ENCODE measurements around the gene ECM1.

ECM1 gene

DNA sequence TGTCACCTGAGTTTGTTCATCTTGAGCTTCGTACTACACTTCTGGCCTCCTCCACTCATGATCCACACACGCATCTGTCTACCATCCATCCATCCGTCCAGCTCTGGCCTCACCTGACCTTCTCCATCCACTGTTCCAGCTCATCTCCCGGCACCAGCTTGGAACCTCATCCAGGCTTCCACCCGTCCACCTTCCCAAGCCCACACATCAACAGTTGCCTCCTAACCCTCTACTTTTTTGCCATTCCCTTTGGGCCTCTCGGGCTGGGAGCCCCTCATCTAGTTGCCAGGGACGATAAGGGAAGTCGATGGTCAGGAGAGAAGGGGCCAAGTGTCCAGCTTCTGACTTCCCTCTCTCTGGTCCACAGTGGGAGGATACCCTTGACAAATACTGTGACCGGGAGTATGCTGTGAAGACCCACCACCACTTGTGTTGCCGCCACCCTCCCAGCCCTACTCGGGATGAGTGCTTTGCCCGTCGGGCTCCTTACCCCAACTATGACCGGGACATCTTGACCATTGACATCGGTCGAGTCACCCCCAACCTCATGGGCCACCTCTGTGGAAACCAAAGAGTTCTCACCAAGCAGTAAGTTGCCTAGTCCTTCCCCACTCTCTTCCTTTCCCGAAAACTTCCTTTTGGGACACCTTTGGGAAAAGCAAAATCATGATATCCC, 4.2 kb downstream of the ECM1 start:
- in situ Hi-C loops (cut with HindIII; ENCODE audit: low sequenced_read_pairs) = no loop called here

DNA sequence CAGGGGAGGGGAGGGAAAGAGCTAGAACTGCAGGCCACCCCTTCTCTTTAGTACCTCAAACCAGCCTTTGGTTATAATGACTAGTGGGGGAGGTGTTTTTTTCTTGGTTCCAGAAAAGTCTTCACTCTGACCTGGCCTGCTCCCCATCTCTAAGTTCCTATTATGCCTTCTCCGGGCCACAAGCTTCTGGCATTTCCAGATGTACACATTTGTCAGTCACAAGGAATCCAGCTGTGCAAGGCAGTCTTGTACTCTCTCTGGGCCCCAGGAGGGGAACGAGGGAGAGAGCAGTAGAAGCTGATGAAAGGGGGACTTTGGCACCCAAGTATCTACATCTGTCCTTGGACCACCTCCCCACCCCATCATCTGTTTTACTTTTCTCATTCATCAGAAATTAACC, 4.9 kb downstream of the ECM1 start:
- in situ Hi-C loops (cut with HindIII; ENCODE audit: low sequenced_read_pairs) = no loop called here

DNA sequence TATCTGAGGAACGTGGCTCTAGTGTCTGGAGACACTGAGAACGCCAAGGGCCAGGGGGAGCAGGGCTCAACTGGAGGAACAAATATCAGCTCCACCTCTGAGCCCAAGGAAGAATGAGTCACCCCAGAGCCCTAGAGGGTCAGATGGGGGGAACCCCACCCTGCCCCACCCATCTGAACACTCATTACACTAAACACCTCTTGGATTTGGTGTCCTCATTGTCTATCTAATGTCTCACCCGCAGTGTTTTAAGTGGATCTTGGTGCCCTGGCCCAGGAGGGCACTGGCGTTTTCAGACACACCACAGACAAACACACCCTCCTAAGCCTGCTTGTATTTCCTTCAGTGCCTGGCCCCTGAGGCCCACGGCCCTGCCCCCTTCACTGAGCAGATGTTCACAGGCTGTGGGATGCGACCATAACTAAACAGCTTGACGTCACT, 5.5 kb downstream of the ECM1 start:
- in situ Hi-C loops (cut with HindIII; ENCODE audit: low sequenced_read_pairs) = no loop called here

DNA sequence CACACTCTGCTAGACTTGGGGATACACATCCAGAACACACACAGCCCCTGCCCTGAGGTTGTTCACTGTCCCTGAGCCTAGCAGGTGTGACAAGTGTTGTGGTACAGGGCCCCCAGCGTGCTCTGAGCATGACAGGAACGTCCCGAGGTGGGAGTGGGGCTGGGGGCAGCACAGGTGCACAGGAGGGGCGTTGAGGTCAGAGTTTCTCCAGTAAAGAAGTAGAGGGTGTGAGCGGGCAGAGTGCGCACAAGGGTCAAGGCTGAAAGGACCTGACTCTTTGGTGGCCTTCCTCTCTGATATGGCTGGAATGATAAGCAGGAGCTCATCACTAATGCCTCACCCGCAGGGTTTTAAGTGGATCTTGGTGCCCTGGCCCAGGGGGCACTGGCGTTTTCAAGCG, 6.4 kb downstream of the ECM1 start:
- in situ Hi-C loops (cut with HindIII; ENCODE audit: low sequenced_read_pairs) = no loop called here

DNA sequence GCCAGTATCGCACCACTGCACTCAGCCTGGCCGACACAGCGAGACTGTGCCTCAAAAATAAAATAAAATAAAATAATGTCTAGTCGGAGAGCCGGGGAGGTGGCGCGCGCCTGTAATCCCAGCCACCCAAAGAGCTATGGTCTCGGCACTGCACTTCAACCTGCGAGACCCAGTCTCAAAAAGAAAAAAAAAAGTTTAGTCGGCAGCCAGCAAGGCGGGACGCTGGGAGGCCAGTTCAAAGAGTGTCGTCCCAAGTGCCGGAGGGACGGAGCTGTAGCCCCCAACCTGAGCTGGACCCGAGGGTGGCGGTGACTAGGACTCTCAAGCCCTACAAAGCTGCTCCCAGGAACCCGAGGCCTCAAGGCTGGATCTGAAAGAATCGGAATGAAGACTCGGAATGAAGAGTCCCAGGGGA, 7.0 kb downstream of the ECM1 start:
- in situ Hi-C loops (cut with HindIII; ENCODE audit: low sequenced_read_pairs) = no loop called here

DNA sequence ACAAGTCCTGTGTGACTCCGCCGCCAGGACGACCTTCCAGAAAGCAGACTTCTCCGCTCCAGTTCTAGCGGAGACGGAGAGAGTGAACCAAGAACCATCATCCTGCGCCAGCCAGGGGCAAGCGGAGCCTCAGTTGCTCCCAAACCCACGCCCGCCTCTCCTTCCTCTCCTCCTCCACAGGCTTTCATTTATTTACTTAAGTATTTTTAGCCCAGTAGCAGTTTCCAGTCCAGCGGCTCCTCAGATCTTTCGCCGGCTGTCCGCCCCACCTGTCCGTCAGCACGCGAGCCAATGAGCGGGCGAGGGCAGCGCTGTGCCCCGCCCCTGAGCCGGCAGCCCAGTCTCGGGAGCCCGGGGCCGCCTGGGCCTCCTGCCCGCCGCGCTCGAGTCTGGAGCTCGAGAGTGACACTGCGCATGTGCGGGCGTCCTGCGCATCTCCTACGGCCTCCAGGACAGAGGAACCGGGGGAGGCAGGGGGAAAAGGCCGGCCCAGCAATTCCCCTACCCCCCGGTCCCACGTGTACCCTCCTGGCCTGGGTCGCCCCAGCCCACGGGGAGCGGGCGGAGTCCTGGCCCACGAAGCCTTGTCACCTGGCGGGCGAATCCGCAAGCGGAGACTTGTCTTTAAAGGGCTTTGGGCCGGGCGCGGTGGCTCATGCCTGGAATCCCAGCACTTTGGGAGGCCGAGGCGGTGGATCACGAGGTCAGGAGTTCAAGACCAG, 7.6 kb downstream of the ECM1 start, which contains the start of gene FALEC:
Gene FALEC, plus strand, starts transcription at position 425 of the 722 bp plus-strand sequence.
- in situ Hi-C loops (cut with HindIII; ENCODE audit: low sequenced_read_pairs) = no loop called here

DNA sequence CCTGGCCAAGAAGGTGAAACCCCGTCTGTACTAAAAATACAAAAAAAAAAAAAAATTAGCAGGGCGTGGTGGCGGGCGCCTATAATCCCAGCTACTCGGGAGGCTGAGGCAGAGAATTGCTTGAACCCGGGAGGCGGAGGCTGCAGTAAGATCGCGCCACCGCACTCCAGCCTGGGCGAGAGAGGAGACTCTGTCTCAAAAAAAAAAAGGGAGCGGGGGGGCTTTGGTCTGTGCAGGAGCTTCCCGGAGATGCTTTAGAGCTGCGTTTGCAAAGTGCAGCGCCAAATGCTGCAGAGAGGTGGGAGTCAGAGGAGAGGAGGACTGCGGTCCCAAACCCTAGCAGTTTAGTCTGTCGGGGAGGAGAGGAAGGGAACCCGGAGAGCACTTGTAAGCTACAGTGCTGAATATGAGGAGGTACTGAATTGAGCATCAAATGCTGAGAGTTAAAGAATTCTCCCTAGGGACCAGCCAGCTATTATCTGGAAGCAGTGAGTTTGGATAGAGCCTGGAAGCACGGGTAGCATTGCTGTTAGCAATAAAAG, 8.2 kb downstream of the ECM1 start:
- in situ Hi-C loops (cut with HindIII; ENCODE audit: low sequenced_read_pairs) = no loop called here

DNA sequence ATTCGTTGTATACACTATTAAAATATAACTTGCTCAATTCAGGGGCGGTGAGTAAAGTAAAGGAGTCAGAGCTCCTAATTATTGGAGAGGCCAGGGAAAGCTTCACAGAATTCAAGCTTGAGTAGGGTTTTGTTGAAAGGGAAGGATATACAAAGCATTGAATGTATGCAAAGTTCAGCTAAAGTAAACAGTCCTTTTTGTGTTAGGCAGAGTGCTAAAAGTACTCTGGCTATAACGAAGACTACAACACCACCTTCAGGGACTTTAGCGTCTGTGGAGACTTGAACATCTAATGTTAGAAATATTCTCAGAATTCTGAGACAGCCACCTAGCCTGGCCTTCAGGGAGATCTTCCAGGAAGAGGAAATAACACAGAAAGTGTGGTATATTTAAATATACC, 8.7 kb downstream of the ECM1 start:
- in situ Hi-C loops (cut with HindIII; ENCODE audit: low sequenced_read_pairs) = no loop called here

DNA sequence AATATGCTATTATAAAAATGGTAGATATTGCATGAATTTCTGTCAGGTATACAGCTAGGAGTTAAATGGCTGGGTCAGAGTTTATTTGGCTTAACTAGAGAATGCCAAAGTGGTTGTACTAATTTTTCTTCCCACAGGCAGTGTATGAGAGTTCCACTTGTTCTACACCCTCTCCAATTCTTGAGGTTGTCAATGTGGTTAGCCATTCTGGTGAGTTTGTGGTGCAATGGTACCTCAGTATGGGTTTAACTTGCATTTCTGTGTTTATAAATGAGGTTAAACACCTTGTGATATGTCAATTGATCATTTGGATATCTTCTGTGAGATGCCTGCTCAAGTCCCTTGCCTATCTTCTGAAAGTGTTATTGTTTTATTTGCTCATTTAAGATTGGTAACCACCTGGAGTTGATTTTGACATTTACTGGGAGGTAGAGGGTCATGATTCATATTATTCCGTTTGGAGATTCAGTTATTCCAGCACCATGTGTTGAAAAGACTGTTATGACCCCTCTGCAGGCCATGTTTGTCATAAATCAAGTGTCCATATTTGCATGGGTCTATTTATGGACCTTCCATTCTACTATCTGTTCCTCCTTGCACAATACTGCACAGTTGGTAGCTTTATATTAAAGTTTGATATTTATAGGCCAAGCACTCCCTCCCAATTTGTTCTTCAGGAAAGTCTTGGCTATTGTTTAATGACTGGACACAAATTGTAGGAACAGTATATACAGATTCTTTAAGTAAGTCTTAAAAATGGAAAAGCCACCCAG, 13.5 kb downstream of the ECM1 start:
- in situ Hi-C loops (cut with HindIII; ENCODE audit: low sequenced_read_pairs) = no loop called here

DNA sequence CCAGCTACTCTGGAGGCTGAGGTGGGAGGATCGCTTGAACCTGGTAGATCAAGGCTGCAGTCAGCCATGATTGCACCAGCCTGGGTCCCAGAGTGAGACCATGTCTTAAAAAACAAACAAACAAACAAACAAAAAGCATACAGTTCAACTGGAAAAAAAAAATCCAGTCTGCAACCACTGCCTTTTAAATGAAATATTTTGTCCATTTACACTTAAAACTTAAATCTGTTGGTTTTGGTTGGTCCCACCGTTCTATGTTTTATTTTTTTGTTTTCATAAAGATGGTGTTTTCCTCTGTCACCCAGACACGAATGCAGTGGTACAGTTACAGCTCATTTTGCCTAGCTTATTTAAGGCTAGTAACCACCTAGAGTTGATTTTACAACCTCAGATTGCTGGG, 17.4 kb downstream of the ECM1 start:
- in situ Hi-C loops (cut with HindIII; ENCODE audit: low sequenced_read_pairs) = no loop called here

DNA sequence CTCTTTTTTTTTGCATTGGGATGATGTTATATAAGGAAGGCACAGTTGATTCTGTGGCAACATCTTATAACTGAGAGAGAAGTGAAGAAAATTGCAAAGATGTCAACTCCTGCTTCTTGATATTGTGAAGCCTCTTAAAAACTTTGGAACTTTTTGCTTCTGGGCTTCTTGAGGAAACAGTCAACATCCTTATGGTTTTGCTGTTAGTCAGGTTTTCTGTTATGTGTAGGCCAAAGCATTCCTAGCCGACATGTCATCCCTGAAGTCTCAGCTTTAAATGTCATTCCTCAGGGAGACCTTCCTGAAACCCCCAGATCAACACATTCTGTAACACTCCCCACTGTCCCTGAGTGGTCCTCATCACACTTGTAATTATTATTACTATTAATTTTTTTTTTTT, 20.3 kb downstream of the ECM1 start:
- in situ Hi-C loops (cut with HindIII; ENCODE audit: low sequenced_read_pairs) = no loop called here

DNA sequence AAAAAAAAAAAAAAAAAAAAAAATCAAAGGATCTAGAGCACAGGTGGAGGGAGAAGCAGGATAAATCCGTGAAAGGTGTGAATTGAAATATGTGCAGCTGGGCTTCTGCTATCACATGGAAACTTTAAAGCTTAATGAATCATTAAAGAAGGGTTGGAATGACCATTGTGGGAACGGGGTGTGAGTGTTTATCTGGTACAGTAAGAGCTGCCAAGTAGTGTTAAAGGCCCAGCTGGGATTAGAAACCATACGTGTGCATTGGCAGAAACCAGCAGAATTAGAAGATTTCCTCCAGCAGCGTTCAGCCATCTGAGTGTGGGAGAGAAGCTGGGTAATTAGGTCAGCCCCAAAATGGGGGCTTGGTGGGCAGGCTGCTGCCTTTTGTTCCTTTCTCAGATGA, 21.1 kb downstream of the ECM1 start:
- in situ Hi-C loops (cut with HindIII; ENCODE audit: low sequenced_read_pairs) = no loop called here

DNA sequence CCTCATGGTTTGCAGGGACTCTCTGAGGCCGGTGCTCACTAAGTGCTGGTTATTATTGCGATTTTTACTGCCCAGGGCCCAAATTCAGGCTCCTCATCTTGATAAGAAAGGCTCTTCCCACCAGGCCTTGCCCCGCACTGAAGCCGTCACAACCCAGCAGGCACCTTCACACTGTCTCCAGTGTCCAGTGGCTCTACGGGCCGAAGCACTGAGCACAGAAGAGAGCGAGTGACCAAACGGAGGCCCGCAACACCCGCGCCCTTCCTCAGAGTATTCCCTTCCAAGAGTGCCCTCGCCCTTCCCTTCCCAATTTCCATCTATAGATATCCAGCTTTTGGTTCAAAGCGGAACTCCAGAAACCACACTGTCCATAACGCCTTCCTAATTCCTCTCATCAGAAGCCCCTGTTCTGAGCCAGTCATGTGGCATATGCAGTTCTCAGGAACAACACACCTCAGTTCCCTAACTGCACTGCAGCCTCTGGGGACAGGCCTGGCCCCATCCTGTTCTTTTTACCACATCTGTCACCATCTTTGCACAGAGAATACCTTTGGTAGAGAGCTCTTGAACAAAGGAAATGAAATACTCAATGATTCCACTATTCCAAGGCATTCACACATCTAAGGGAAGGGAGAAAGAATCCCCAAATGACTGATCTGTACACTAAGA, 22.7 kb downstream of the ECM1 start:
- in situ Hi-C loops (cut with HindIII; ENCODE audit: low sequenced_read_pairs) = no loop called here

DNA sequence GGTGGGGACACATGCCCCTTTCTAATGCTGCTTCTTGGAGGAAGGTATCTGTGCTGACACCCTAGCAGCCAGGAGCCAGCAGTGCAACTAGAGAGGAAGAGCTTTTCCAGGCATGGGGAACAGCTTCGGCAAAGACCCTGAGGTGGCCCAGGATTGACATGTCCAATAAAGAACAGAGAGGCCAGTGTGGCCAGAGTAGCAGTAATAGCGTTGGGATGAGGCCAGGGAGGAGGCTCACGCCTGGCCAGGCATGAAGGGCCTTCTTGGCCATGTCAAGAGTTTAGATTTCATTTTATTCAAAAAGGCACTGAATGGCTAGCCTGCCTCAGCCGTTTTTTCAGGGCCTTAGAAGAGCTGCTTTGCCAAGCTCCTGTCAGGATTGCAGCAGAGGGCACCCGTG, 25.0 kb downstream of the ECM1 start:
- in situ Hi-C loops (cut with HindIII; ENCODE audit: low sequenced_read_pairs) = no loop called here

DNA sequence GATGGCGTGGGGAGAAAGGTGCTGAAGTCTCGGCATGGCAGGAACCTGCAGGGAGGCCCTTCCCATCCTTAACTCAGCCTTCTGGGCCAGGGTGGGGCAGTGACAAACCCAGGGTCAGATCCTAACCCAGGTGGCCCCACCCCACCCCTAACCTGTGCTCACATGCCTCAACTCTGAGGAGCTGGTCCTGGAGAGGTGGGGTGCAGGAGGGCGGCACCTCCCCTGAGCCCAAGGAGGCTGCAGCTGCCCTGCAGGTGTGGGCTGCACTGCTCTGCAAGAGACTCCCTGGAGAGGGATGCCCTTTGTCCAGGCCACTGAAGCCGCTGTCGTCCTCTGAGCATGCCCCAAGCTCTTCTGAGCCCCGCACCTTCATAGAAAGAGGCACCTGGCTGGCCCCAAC, 26.1 kb downstream of the ECM1 start:
- in situ Hi-C loops (cut with HindIII; ENCODE audit: low sequenced_read_pairs) = no loop called here

DNA sequence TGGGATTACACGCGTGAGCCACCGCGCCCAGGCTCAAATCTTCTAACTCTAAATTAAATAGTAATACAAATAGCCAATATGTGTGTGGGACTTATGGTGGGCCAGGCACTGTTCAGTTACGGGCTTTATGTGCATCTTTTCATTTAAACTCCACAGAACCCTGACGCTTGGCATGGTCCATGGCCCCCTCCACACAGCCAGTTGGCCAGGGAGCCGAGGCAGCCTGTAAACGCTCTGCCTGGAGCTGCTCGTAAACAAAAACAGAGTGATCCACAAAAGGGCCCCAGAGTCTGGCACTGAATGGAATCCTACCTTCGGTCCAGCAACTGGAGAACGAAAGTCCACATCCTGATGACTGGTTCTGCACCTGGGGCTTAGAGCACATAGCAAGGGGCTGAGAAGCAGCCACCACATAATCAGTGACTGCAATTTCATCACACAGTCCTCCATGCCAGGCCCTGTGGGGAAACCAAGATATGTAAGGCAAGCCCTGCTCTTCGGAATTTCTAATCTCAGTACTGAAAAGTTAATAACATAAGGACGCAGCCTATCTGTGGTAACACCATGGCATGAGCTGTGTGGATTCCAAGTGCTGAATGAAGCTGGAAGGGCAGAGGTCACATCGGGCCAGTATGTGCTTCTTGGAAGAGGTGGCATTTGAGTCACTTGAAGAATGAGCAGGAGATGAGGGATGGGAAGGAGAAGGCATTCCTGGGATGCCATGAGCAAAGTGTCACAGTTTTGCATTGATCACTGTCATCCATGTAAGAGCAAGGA, 27.8 kb downstream of the ECM1 start:
- in situ Hi-C loops (cut with HindIII; ENCODE audit: low sequenced_read_pairs) = no loop called here

DNA sequence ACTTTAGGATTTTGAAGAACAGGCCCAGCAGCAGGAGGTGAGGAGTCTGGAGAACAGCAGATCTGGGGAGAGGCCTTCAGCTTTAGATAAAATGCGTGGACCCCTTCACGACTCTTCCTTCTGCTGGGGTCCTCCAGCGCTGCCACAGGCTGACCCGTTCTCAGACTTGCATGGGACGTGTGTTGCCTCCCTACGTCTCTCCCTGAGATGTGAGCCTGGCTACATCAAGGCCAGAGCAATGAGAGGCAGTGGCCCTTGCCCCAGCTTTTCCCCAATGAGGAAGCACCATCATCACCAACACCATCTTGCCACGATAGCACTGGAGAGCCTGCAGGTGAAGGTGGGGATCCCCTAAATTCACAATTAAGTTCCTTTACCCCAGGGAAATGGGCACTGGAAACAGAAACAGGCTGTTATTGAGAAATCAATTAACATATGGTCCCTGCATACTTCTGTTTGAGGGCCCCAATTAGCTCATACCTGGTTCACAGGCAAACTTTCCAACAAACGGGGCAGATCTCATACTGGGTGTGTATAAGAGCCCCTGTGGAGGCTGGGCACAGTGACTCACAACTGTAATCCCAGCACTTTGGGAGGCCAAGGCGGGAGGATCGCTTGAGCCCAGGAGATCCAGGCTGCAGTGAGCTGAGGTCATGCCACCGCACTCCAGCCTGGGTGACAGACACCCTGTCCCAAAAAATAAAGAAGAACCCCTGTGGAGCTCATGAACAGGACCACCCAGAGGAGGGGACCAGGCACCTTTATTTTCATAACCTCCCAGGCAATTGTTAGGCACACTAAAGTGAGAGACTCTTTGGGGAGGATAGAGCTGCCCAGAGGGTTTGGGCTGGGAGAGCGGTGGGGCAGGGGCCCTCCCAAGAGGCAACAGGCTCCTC, 29.2 kb downstream of the ECM1 start:
- in situ Hi-C loops (cut with HindIII; ENCODE audit: low sequenced_read_pairs) = no loop called here

DNA sequence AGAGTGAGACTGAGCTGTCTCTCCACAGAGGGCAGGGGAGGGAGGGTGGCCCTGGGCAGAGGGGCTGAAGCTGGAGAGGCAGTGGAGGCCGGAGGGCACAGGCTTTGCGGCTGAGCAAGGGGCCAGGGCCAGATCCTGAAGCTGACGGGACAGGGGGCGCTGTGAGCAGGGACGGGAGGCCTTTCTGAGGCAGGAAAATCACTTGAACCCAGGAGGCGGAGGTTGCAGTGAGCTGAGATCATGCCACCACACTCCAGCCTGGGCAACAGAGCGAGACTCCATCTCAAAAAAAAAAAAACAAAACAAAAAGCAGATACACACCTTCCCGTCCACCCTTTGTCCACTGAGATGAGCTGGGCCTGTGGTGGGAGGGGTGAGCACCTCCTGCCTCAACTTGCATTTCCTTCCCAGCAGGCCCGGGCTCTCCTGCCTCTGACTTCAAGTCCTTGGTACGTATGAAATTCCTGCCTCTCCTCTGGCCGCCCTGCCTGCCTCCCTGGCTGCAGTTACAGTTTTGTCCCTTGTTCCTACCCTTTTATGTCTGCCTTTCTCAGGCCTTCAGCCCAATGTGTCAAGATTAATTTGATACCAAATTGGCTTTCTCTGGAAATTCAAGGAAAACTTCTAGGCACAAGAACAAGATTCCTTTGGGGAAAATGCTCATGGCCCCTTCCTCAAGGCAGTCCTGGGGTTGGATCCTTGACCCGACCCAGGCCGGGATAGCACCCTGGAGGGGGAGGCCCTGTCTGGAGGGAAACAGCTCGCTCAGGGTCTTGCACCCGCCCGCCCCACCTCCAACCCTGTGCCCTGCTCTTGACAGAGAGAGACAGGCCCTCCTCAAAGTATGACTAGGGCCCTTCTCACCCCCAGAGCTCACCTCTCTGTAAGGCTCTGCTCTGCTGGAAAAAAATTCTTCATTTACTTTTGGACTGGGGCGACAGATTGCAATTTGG, 30.1 kb downstream of the ECM1 start:
- in situ Hi-C loops (cut with HindIII; ENCODE audit: low sequenced_read_pairs) = no loop called here

All from DLD1 (cell line).